ENCODE results near the gene FHOD3. TPM values are rescaled to one million over a fixed set of nuclear protein-coding genes. Genes with fewer than 3 reads are reported as not detected.

The FHOD3 gene
- total and polyA plus RNA-seq, 7 donors: 5.4 to 98.2 (median 20.2) TPM

- Histone ChIP-seq H3K4me3 (no peak overlapping the region), H3K27ac (no peak overlapping the region), H3K36me3 (ENCODE audit: insufficient read depth in 1 of 2, low read depth in 1 of 2) (peaks cover 0 to 6% of the 10 kb centered on the region in 2 donors), H3K9me3 (no peaks in the 10 kb centered on the region), H3K27me3 (ENCODE audit: insufficient read depth in 3 of 3, low read length in 2 of 3) (no peaks in the 10 kb centered on the region), H3K4me1 (no peaks in the 10 kb centered on the region)
- TF ChIP-seq, protein P1, sequence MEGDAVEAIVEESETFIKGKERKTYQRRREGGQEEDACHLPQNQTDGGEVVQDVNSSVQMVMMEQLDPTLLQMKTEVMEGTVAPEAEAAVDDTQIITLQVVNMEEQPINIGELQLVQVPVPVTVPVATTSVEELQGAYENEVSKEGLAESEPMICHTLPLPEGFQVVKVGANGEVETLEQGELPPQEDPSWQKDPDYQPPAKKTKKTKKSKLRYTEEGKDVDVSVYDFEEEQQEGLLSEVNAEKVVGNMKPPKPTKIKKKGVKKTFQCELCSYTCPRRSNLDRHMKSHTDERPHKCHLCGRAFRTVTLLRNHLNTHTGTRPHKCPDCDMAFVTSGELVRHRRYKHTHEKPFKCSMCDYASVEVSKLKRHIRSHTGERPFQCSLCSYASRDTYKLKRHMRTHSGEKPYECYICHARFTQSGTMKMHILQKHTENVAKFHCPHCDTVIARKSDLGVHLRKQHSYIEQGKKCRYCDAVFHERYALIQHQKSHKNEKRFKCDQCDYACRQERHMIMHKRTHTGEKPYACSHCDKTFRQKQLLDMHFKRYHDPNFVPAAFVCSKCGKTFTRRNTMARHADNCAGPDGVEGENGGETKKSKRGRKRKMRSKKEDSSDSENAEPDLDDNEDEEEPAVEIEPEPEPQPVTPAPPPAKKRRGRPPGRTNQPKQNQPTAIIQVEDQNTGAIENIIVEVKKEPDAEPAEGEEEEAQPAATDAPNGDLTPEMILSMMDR (IDR thresholded peaks at IDR 0.05): no peak
- ATAC-seq (peak; percentile 90 to 92 (median 91)), DNase-seq (peak; percentile 30 to 50)
- WGBS, 3 donors: 44 to 63% (median 47%) methylated on average over 2 of the region's 2 CpGs
- intact Hi-C loops (cut with DNase I): no loop called here
These were observed 400.4 kb downstream of the FHOD3 start for GRCh38 chr18:36697905-36698304.

GRCh38 chr18:36700955-36701354, 403.4 kb downstream of the FHOD3 start:
- ATAC-seq: peak in 1 of 4 donors; percentile 16
- DNase-seq: no peak
- 49 to 69% (median 58%) methylated on average over 4 of the region's 4 CpGs for WGBS, 3 donors
- Histone ChIP-seq H3K9me3 (no peaks in the 10 kb centered on the region), H3K27ac (peak overlapping the region; percentile 1), H3K27me3 (ENCODE audit: insufficient read depth in 3 of 3, low read length in 2 of 3) (no peaks in the 10 kb centered on the region), H3K4me1 (no peaks in the 10 kb centered on the region), H3K36me3 (ENCODE audit: insufficient read depth in 1 of 2, low read depth in 1 of 2) (no peaks in the 10 kb centered on the region), H3K4me3 (no peak overlapping the region)
- TF ChIP-seq, protein P1 (IDR thresholded peaks at IDR 0.05): no peak
- intact Hi-C loops (cut with DNase I): no loop called here

DNA sequence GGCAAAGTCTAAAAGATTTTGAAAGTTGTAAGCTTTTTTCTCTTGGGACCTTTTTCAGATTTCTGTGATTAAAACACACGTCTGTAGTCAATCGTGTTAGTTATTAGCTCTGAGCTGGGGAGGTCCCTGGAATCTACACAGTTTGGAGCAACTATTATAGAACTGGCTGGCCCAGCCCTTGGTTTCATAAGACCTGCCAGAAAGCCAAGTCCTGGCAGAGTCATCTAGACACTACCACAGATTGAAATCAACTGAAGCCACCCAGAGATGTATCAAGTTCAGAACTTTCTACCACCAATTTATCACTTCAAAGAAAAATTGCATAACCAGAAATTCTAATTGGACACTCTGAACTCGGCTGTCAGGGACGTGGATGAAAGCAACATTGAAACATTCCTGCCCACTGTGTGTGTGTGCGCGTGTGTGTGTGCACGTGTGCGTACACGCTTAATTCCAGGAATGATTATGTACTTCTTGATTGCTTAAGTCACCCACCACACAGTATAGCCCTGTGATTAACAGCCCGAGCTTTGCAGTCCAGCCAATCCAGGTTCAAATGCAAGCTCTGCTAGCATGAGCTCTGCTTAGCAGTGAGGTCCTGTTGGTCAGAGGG, 405.0 kb downstream of the FHOD3 start:
- WGBS, 3 donors: 48 to 73% (median 63%) methylated on average over 10 of the region's 10 CpGs
- no peaks in the 10 kb centered on the region for H3K27me3 ChIP-seq (ENCODE audit: insufficient read depth in 3 of 3, low read length in 2 of 3)
- H3K4me3 ChIP-seq: no peak overlapping the region
- no peaks in the 10 kb centered on the region for H3K36me3 ChIP-seq (ENCODE audit: insufficient read depth in 1 of 2, low read depth in 1 of 2)
- peak; percentile 54 to 78 (median 70) for ATAC-seq
- no peaks in the 10 kb centered on the region for H3K4me1 ChIP-seq
- intact Hi-C loops (cut with DNase I): no loop called here
- peak overlapping the region; percentile 17 for H3K27ac ChIP-seq
- H3K9me3 ChIP-seq: no peaks in the 10 kb centered on the region
- peak in 1 of 2 donors; percentile 32 for DNase-seq
- TF ChIP-seq, protein P1 (IDR thresholded peaks at IDR 0.05): no peak

DNA sequence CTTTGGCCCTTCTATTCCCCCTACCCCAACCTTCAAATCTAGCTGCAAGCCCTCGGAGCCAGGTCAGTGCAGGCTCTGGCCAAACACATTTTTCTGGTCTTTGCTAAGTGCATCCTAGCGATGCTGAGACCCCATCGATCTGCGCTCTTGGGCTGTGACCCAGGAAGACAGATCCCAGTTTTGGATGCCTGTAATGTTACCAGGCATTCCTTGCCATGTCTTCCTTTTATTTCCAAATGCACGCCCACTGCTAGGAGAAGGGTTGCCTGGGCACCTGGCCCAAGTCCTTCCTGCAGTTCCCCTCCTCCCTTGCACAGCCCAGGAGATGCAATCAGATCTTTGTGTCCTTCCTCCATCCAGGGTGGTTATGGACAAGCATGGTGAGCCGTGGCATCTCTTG, 406.6 kb downstream of the FHOD3 start:
- no peaks in the 10 kb centered on the region for H3K9me3 ChIP-seq
- DNase-seq (no peak), ATAC-seq (no peak)
- no peak overlapping the region for H3K4me3 ChIP-seq
- H3K27ac ChIP-seq: no peak overlapping the region
- 89 to 98% (median 95%) methylated on average over 6 of the region's 6 CpGs for WGBS, 3 donors
- no peaks in the 10 kb centered on the region for H3K36me3 ChIP-seq (ENCODE audit: insufficient read depth in 1 of 2, low read depth in 1 of 2)
- TF ChIP-seq, protein P1 (IDR thresholded peaks at IDR 0.05): no peak
- no peaks in the 10 kb centered on the region for H3K27me3 ChIP-seq (ENCODE audit: insufficient read depth in 3 of 3, low read length in 2 of 3)
- H3K4me1 ChIP-seq: no peaks in the 10 kb centered on the region
- intact Hi-C loops (cut with DNase I): no loop called here
